Liver (tissue), 3 donors: ENCODE measurements around the gene PYGB.

ENCODE experiments used
- NR2F2 ChIP-seq: IDR thresholded peaks from 2 replicates; pipeline ENCODE4 v1.6.1; 2016; ENCODE audit warnings: antibody characterized with exemption
- RAD21 ChIP-seq, 2 donors: IDR thresholded peaks; 2 replicates each; pipeline ENCODE4 v1.6.1; 2016; ENCODE audit warnings: antibody characterized with exemption in 2 of 2, mild to moderate bottlenecking in 2 of 2
- REST ChIP-seq: IDR thresholded peaks from 2 replicates; pipeline ENCODE4 v1.6.1; 2016; ENCODE audit warnings: antibody characterized with exemption, mild to moderate bottlenecking
- TAF1 ChIP-seq: conservative IDR thresholded peaks from 2 replicates; pipeline ENCODE4 v1.6.1; 2016; ENCODE audit warnings: antibody characterized with exemption, mild to moderate bottlenecking
- TF ChIP-seq, protein P1 (sequence below): fragments of 150-350 bp; IDR thresholded peaks from 2 replicates; pipeline ENCODE4 v1.5.1; 2017; ENCODE audit warnings: improper control_type of control experiment, low read depth, low read length; ENCODE audit not compliant: missing input control
- TF ChIP-seq, protein P2 (sequence below): IDR thresholded peaks from 2 replicates; pipeline ENCODE4 v1.6.1; 2016; ENCODE audit warnings: antibody characterized with exemption
- TF ChIP-seq, protein P3 (sequence below): IDR thresholded peaks from 2 replicates; pipeline ENCODE4 v1.6.1; 2016; ENCODE audit warnings: antibody characterized with exemption
- TF ChIP-seq, protein P4 (sequence below): IDR thresholded peaks from 2 replicates; pipeline ENCODE4 v1.6.1; 2016; ENCODE audit warnings: antibody characterized with exemption
- donor health status: healthy.
- donor health status: healthy.

DNA sequence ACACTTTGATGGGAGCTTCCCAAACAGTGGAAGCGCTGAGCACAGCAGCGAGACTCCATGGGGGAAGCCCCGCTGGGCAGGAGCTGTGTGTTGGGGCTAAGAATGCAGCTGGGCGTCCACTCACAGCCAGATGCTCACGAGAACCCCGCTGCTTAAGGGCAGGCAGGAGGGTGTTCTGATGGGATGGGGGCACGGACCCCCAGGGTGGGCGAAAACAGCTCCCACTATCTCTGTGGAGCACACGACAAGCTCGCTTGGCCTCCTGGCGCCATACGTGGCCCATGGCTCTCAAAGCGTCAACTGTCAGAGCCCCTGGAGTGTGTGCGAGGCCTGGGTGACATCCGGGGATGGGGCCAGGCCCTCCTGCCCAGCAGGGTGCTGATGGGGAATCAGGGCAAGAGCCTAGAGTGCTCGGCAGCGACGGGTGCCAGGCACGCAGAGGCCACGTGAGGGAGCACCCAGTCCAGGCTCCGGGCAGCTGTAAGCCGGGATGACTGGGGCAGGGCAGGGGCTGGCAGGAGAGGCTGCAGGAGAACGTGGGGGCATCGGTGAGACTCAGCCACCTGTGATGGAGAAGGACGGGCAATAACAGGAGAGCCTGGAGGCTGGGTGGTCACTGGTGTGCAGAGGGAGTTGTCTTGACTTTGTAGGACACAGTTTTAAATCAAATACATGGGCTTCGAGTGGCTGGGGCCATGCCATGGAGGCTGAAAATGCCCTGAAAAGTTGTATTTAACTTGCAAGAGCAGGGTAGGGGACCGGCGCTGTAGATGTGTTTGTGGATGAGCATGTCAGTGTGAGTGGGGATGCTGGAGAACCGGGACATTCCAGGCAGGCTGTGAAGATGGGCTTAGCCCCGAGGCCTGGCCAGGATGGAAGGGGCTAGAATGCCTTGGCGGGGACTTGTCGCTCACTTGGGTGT is 27.3 kb downstream of the PYGB start:
- TF ChIP-seq, protein P1, sequence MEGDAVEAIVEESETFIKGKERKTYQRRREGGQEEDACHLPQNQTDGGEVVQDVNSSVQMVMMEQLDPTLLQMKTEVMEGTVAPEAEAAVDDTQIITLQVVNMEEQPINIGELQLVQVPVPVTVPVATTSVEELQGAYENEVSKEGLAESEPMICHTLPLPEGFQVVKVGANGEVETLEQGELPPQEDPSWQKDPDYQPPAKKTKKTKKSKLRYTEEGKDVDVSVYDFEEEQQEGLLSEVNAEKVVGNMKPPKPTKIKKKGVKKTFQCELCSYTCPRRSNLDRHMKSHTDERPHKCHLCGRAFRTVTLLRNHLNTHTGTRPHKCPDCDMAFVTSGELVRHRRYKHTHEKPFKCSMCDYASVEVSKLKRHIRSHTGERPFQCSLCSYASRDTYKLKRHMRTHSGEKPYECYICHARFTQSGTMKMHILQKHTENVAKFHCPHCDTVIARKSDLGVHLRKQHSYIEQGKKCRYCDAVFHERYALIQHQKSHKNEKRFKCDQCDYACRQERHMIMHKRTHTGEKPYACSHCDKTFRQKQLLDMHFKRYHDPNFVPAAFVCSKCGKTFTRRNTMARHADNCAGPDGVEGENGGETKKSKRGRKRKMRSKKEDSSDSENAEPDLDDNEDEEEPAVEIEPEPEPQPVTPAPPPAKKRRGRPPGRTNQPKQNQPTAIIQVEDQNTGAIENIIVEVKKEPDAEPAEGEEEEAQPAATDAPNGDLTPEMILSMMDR, result no peak
- TF ChIP-seq, protein P2, sequence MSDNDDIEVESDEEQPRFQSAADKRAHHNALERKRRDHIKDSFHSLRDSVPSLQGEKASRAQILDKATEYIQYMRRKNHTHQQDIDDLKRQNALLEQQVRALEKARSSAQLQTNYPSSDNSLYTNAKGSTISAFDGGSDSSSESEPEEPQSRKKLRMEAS, result no peak
- TF ChIP-seq, protein P3, sequence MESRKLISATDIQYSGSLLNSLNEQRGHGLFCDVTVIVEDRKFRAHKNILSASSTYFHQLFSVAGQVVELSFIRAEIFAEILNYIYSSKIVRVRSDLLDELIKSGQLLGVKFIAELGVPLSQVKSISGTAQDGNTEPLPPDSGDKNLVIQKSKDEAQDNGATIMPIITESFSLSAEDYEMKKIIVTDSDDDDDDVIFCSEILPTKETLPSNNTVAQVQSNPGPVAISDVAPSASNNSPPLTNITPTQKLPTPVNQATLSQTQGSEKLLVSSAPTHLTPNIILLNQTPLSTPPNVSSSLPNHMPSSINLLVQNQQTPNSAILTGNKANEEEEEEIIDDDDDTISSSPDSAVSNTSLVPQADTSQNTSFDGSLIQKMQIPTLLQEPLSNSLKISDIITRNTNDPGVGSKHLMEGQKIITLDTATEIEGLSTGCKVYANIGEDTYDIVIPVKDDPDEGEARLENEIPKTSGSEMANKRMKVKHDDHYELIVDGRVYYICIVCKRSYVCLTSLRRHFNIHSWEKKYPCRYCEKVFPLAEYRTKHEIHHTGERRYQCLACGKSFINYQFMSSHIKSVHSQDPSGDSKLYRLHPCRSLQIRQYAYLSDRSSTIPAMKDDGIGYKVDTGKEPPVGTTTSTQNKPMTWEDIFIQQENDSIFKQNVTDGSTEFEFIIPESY, result no peak
- no peak for TF ChIP-seq REST
- TF ChIP-seq RAD21 (IDR thresholded peaks at IDR 0.05), result no peak
- no peak for TF ChIP-seq TAF1
- TF ChIP-seq NR2F2, result no peak
- TF ChIP-seq, protein P4, sequence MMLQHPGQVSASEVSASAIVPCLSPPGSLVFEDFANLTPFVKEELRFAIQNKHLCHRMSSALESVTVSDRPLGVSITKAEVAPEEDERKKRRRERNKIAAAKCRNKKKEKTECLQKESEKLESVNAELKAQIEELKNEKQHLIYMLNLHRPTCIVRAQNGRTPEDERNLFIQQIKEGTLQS, result no peak
